ENCODE results near the gene ANTXR1. TPM values are rescaled to one million over a fixed set of nuclear protein-coding genes. Genes with fewer than 3 reads are reported as not detected.

ANTXR1 gene
- total and polyA plus RNA-seq, 2 donors (not counting 3 experiments of a cell fraction or from before 2014, with no cell fraction given) = 4.2 to 17.3 TPM

DNA sequence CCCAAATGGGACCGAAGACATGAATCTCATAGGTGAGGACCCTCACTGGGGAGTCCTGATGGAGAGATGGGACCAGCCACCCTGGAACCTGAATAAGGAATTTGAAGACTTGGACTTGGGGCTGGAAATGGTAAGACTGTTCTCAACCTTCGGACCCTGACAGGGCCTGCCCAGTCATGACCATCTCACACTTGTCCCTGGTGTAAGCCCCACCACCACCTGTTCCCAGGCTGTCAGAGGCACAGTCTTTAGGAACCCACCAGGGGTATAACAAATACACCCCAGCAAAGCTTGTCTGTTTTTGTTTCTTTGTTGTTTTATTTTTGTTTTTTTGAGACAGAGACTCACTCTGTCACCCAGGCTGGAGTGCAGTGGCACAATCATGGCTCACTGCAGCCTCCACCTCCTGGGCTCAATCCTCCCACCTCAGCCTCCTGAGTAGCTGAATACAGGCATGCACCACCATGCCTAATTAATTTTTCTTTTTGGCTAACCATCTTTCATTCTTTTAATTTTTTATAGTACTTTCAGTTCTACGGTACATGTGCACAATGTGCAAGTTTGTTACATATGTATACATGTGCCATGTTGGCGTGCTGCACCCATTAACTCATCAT lies 267.9 kb downstream of the ANTXR1 start:
- dilution Hi-C loops (cut with MboI; ENCODE audit: extremely low pct_ligation_motif_present, low sequenced_read_pairs) = no loop called here
- CTCF ChIA-PET = no interaction called here

DNA sequence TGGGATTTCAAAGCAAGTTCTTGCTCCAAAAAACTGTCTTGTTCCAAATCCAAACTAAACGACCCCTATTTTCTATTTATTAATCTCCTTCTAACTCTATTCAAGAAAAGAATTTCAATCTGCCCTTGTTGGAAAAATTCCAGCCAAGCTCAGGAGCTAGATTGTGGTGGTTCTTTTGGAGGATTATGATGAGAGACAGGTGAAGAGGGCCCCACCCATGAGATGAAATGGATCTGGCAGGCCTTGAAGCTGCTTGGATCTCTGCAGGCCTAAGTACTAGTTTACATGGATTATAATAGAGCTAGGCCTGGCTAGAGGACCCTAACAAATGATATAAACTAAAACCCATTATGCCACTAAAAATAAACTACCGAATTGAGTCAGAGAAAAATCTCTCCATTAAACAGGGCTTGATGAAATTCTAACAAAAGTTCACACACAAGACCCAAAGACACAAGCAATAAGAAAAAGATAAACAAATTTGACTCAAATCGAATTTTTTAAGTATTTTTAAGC lies 272.5 kb downstream of the ANTXR1 start:
- no peaks in the 10 kb centered on the region for H3K36me3 ChIP-seq (ENCODE audit: control insufficient read depth in 2 of 2, extremely low read depth in 1 of 2, insufficient read depth in 2 of 2, low read length in 2 of 2)
- H3K9ac ChIP-seq (replicated peaks; ENCODE audit: extremely low read depth, insufficient read depth, low read length) = no peak overlapping the region
- dilution Hi-C loops (cut with MboI; ENCODE audit: extremely low pct_ligation_motif_present, low sequenced_read_pairs) (no loop called here), intact Hi-C loops (cut with micrococcal nuclease) (no loop called here)
- H3K27ac ChIP-seq (ENCODE audit: insufficient read depth, low read depth, low read length) = no peak overlapping the region
- no peaks in the 10 kb centered on the region for H4K20me1 ChIP-seq (replicated peaks; ENCODE audit: control insufficient read depth, extremely low read depth, insufficient read depth, low read length)
- H3K4me2 ChIP-seq (ENCODE audit: insufficient read depth, low read length) = no peak overlapping the region
- H3K9me1 ChIP-seq (replicated peaks; ENCODE audit: control insufficient read depth, extremely low read depth, insufficient read depth, low read length) = no peaks in the 10 kb centered on the region
- ChIA-PET POLR2A (no interaction called here), CTCF (interaction anchor here (1.0 kb wide), 1 partner anchor 9 kb away, joined by 3 read pairs; no protein-coding TSS in a partner anchor)
- DNase-seq (ENCODE audit: low read depth, low spot score) = no peak
- H2AFZ ChIP-seq (ENCODE audit: low read depth, low read length) = no peak overlapping the region
- H3K27me3 ChIP-seq (ENCODE audit: control insufficient read depth in 2 of 2, insufficient read depth in 2 of 2, low read length in 2 of 2) = no peaks in the 10 kb centered on the region
- H3K9me3 ChIP-seq (replicated peaks; ENCODE audit: control insufficient read depth, insufficient read depth, low read length) = no peaks in the 10 kb centered on the region
- H3K79me2 ChIP-seq (ENCODE audit: control insufficient read depth, insufficient read depth, low read length) = no peaks in the 10 kb centered on the region
- FAIRE-seq = no peak
- no TSS peak for BruUV-seq (replicated peaks)
- H3K4me3 ChIP-seq (replicated peaks in 1 of 3; ENCODE audit: insufficient read depth in 1 of 3, low read depth in 1 of 3, low read length in 3 of 3) = no peak overlapping the region
- H3K4me1 ChIP-seq (ENCODE audit: control insufficient read depth, extremely low read depth, insufficient read depth, low read length) = no peaks in the 10 kb centered on the region
- no peak for TF ChIP-seq JUN (IDR thresholded peaks at IDR 0.05; ENCODE audit: borderline replicate concordance, insufficient read depth, insufficient read length, low read depth)
- TF ChIP-seq POLR2A (IDR thresholded peaks at IDR 0.05; ENCODE audit: low read depth, low read length) = no peak
- TF ChIP-seq FOS (IDR thresholded peaks at IDR 0.05; ENCODE audit: borderline replicate concordance, insufficient read depth, low read length) = no peak
- no peak for TF ChIP-seq MAX (IDR thresholded peaks at IDR 0.05; ENCODE audit: insufficient read depth, insufficient read length)
- no peak for TF ChIP-seq CTCF (IDR thresholded peaks at IDR 0.05; ENCODE audit: extremely low read depth in 1 of 2, insufficient read depth in 1 of 2, low read depth in 1 of 2, low read length in 2 of 2)
- no peak for TF ChIP-seq MYC (IDR thresholded peaks at IDR 0.05; ENCODE audit: low read depth, low read length)
- no peak for TF ChIP-seq EZH2 (IDR thresholded peaks at IDR 0.05; ENCODE audit: borderline replicate concordance, low read depth, low read length, severe bottlenecking)
- TF ChIP-seq POLR2AphosphoS5 (IDR thresholded peaks at IDR 0.05; ENCODE audit: insufficient read depth, low read depth, low read length) = no peak
- TF ChIP-seq GATA2 (IDR thresholded peaks at IDR 0.05; ENCODE audit: insufficient read depth, insufficient read length, low read depth, low read length) = no peak

More for the DNA sequence above, 267.9 kb downstream of the ANTXR1 start:
- BruUV-seq (replicated peaks) = no TSS peak
- H4K20me1 ChIP-seq (replicated peaks; ENCODE audit: control insufficient read depth, extremely low read depth, insufficient read depth, low read length) = no peaks in the 10 kb centered on the region
- TF ChIP-seq MYC (IDR thresholded peaks at IDR 0.05; ENCODE audit: low read depth, low read length) (no peak), FOS (IDR thresholded peaks at IDR 0.05; ENCODE audit: borderline replicate concordance, insufficient read depth, low read length) (no peak)
- DNase-seq (ENCODE audit: low read depth, low spot score) (no peak), FAIRE-seq (no peak)
- no peaks in the 10 kb centered on the region for H3K27me3 ChIP-seq (ENCODE audit: control insufficient read depth in 2 of 2, insufficient read depth in 2 of 2, low read length in 2 of 2)
- H3K36me3 ChIP-seq (ENCODE audit: control insufficient read depth in 2 of 2, extremely low read depth in 1 of 2, insufficient read depth in 2 of 2, low read length in 2 of 2) = no peaks in the 10 kb centered on the region
- H3K9me3 ChIP-seq (replicated peaks; ENCODE audit: control insufficient read depth, insufficient read depth, low read length) = no peaks in the 10 kb centered on the region
- no peak overlapping the region for H3K4me3 ChIP-seq (replicated peaks in 1 of 3; ENCODE audit: insufficient read depth in 1 of 3, low read depth in 1 of 3, low read length in 3 of 3)
- POLR2A ChIA-PET = no interaction called here
- no peaks in the 10 kb centered on the region for H3K9me1 ChIP-seq (replicated peaks; ENCODE audit: control insufficient read depth, extremely low read depth, insufficient read depth, low read length)
- H3K79me2 ChIP-seq (ENCODE audit: control insufficient read depth, insufficient read depth, low read length) = no peaks in the 10 kb centered on the region
- no peak overlapping the region for H3K27ac ChIP-seq (ENCODE audit: insufficient read depth, low read depth, low read length)
- peaks cover 5% of the 10 kb centered on the region for H3K4me1 ChIP-seq (ENCODE audit: control insufficient read depth, extremely low read depth, insufficient read depth, low read length)
- no peak overlapping the region for H3K9ac ChIP-seq (replicated peaks; ENCODE audit: extremely low read depth, insufficient read depth, low read length)
- intact Hi-C loops (cut with micrococcal nuclease) = no loop called here
- no peak overlapping the region for H2AFZ ChIP-seq (ENCODE audit: low read depth, low read length)
- no peak overlapping the region for H3K4me2 ChIP-seq (ENCODE audit: insufficient read depth, low read length)
